ENCODE measurements around the gene SLC22A23.

SLC22A23 gene

DNA sequence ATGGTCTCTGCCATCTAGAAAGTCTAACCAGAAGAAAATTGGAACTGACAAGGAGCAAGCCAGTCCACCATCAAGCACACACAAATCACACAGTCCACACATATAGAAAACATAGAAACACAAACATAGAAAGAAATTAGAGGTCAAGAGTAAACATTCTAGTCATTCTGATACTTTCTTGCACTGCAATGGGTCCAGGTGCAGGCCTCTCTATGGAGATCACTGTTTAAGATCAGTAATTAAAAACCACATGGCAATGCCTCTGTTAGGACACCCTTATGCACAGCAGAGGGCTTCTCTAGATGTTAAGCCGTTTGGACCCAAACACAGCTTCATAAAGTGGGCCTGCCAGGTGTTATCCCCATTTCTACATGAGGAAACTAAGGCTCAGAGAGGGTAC, 42.8 kb upstream of the SLC22A23 start:
- TF ChIP-seq ZNF274 (IDR thresholded peaks at IDR 0.05; ENCODE audit: low read depth, low read length): no peak
- no peak for TF ChIP-seq YY1 (IDR thresholded peaks at IDR 0.05; ENCODE audit: insufficient read depth, insufficient read length)
- no peak for TF ChIP-seq SUZ12 (IDR thresholded peaks at IDR 0.05; ENCODE audit: extremely low read depth, insufficient read depth, insufficient read length)
- no peak overlapping the region for H3K4me3 ChIP-seq (ENCODE audit: insufficient read length, low read depth)
- no peaks in the 10 kb centered on the region for H3K4me1 ChIP-seq (ENCODE audit: insufficient read depth, insufficient read length)
- no peak overlapping the region for H3K9ac ChIP-seq (ENCODE audit: insufficient read length, low read depth)
- H3K9me3 ChIP-seq (ENCODE audit: insufficient read depth, low read length): no peaks in the 10 kb centered on the region
- DNase-seq (ENCODE audit: low read depth, low spot score): no peak
- no peaks in the 10 kb centered on the region for H3K27me3 ChIP-seq (ENCODE audit: insufficient read depth, insufficient read length)
- H3K36me3 ChIP-seq (ENCODE audit: insufficient read depth, insufficient read length, low read length): no peaks in the 10 kb centered on the region

DNA sequence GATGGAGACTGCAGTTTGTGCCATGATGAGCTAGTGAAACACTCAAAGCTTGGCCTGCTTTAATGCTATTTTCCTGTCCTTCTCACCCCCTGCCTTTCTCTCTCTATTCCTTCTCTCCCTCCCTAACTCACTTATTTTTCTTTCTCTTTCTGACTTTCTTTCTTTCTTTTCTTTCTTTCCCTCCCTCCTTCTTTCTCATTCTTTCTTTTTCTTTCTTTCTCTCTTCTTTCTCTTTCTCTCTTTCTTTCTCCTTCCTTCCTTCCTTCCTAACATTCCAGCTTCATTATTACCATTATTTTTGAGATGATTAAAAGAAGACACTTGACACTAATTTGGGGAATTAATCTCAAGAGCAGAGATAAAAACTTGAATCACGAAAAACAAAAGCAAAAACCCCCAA, 39.5 kb upstream of the SLC22A23 start:
- no peak for TF ChIP-seq SUZ12 (IDR thresholded peaks at IDR 0.05; ENCODE audit: extremely low read depth, insufficient read depth, insufficient read length)
- no peak for TF ChIP-seq ZNF274 (IDR thresholded peaks at IDR 0.05; ENCODE audit: low read depth, low read length)
- no peak for TF ChIP-seq YY1 (IDR thresholded peaks at IDR 0.05; ENCODE audit: insufficient read depth, insufficient read length)

DNA sequence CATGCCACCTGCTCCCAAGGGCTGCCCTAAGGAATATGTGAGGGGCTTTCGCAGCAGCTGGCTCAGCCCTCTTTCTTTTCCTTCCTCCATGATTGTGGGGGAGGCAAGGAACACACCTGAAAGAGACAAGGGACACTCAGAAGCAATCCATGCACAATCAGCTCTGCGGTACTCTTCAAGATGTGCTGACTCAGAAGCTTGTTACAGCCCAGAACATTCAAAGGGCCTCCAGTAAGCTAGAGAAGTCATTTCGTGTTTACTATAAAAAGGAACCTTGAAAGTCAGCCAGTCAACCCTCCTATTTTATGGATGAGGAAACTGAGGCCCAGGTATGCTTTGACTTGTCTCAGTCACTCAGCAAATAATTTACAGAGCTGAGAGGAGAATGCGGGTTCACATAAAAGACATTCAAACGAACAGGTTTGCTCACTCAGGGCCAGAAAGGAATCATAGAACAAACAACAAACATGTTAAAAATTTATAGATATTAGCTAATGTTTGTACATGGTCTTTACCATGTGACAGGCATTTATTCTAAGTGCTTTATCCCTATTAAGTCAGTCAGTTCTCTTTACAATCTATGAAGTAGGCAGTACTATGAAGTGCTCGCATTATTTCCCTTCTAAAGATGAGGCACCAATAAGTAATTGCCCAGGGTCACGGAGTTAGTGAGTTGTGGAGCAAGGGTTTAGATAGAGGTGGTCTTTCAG, 37.7 kb upstream of the SLC22A23 start:
- no peak for DNase-seq (ENCODE audit: low read depth, low spot score)
- H3K4me3 ChIP-seq (ENCODE audit: insufficient read length, low read depth): no peak overlapping the region
- no peaks in the 10 kb centered on the region for H3K4me1 ChIP-seq (ENCODE audit: insufficient read depth, insufficient read length)
- no peaks in the 10 kb centered on the region for H3K36me3 ChIP-seq (ENCODE audit: insufficient read depth, insufficient read length, low read length)
- H3K9ac ChIP-seq (ENCODE audit: insufficient read length, low read depth): no peak overlapping the region
- no peaks in the 10 kb centered on the region for H3K27me3 ChIP-seq (ENCODE audit: insufficient read depth, insufficient read length)
- no peaks in the 10 kb centered on the region for H3K9me3 ChIP-seq (ENCODE audit: insufficient read depth, low read length)
- TF ChIP-seq ZNF274 (IDR thresholded peaks at IDR 0.05; ENCODE audit: low read depth, low read length) (no peak), YY1 (IDR thresholded peaks at IDR 0.05; ENCODE audit: insufficient read depth, insufficient read length) (no peak), SUZ12 (IDR thresholded peaks at IDR 0.05; ENCODE audit: extremely low read depth, insufficient read depth, insufficient read length) (no peak)

More for the DNA sequence above, 39.5 kb upstream of the SLC22A23 start:
- no peaks in the 10 kb centered on the region for H3K36me3 ChIP-seq (ENCODE audit: insufficient read depth, insufficient read length, low read length)
- DNase-seq (ENCODE audit: low read depth, low spot score): no peak
- no peak overlapping the region for H3K9ac ChIP-seq (ENCODE audit: insufficient read length, low read depth)
- H3K27me3 ChIP-seq (ENCODE audit: insufficient read depth, insufficient read length): no peaks in the 10 kb centered on the region
- H3K9me3 ChIP-seq (ENCODE audit: insufficient read depth, low read length): no peaks in the 10 kb centered on the region
- no peaks in the 10 kb centered on the region for H3K4me1 ChIP-seq (ENCODE audit: insufficient read depth, insufficient read length)
- H3K4me3 ChIP-seq (ENCODE audit: insufficient read length, low read depth): no peak overlapping the region

DNA sequence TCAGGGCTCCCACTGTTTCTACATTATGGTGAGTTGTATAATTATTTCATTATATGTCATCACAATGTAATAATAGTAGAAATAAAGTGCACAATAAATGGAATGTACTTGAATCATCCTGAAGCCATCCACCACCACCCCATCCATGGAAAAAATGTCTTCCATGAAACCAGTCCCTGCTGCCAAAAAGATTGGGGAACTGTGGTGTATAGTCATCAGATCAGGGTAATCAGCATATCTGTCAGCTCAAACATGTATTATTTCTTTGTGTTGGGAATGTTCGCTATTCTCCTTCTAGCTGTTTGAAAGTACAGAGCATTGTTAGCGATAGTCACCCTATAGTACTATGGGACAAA, 33.8 kb upstream of the SLC22A23 start:
- Histone ChIP-seq H3K9ac (ENCODE audit: insufficient read length, low read depth) (no peak overlapping the region), H3K4me1 (ENCODE audit: insufficient read depth, insufficient read length) (no peaks in the 10 kb centered on the region), H3K9me3 (ENCODE audit: insufficient read depth, low read length) (0 out of 2 replicates have a peak, but pooled peaks cover under 1% of the 10 kb centered on the region), H3K36me3 (ENCODE audit: insufficient read depth, insufficient read length, low read length) (no peaks in the 10 kb centered on the region), H3K27me3 (ENCODE audit: insufficient read depth, insufficient read length) (no peaks in the 10 kb centered on the region), H3K4me3 (ENCODE audit: insufficient read length, low read depth) (no peak overlapping the region)
- no peak for DNase-seq (ENCODE audit: low read depth, low spot score)
- TF ChIP-seq YY1 (IDR thresholded peaks at IDR 0.05; ENCODE audit: insufficient read depth, insufficient read length) (no peak), SUZ12 (IDR thresholded peaks at IDR 0.05; ENCODE audit: extremely low read depth, insufficient read depth, insufficient read length) (no peak), ZNF274 (IDR thresholded peaks at IDR 0.05; ENCODE audit: low read depth, low read length) (no peak)

DNA sequence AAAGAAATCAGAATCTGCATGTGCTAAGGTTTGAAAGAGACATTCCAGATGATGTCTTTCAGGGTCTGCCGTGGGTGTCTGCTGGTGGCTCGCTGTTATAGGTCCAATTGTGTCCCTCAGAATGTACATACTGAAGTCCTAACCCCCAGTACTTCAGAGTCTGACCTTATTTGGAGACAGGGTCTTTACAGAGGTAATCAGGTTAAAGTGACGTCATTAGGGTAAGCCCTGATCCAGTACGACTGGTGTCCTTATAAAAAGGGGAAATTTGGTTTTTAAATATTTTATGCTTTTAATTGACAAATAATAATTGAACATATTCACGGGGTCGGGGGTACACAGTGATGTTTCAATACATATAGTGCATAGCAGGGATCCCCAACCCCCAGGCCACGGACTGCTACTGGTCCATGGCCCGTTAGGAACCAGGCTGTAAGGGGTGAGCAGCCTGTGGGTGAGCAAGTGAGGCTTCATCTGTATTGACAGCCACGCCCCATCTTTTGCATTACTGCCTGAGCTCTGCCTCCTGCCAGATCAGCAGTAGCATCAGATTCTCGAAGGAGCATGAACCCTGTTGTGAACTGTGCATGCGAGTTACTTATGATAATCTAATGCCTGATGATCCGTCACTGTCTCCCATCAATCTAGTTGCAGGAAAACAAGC, 33.2 kb upstream of the SLC22A23 start:
- Histone ChIP-seq H3K36me3 (ENCODE audit: insufficient read depth, insufficient read length, low read length) (no peaks in the 10 kb centered on the region), H3K9ac (ENCODE audit: insufficient read length, low read depth) (no peak overlapping the region), H3K27me3 (ENCODE audit: insufficient read depth, insufficient read length) (no peaks in the 10 kb centered on the region), H3K9me3 (ENCODE audit: insufficient read depth, low read length) (peaks cover 6% of the 10 kb centered on the region), H3K4me1 (ENCODE audit: insufficient read depth, insufficient read length) (no peaks in the 10 kb centered on the region), H3K4me3 (ENCODE audit: insufficient read length, low read depth) (no peak overlapping the region)
- TF ChIP-seq SUZ12 (IDR thresholded peaks at IDR 0.05; ENCODE audit: extremely low read depth, insufficient read depth, insufficient read length): no peak
- TF ChIP-seq ZNF274 (IDR thresholded peaks at IDR 0.05; ENCODE audit: low read depth, low read length): no peak
- no peak for DNase-seq (ENCODE audit: low read depth, low spot score)

DNA sequence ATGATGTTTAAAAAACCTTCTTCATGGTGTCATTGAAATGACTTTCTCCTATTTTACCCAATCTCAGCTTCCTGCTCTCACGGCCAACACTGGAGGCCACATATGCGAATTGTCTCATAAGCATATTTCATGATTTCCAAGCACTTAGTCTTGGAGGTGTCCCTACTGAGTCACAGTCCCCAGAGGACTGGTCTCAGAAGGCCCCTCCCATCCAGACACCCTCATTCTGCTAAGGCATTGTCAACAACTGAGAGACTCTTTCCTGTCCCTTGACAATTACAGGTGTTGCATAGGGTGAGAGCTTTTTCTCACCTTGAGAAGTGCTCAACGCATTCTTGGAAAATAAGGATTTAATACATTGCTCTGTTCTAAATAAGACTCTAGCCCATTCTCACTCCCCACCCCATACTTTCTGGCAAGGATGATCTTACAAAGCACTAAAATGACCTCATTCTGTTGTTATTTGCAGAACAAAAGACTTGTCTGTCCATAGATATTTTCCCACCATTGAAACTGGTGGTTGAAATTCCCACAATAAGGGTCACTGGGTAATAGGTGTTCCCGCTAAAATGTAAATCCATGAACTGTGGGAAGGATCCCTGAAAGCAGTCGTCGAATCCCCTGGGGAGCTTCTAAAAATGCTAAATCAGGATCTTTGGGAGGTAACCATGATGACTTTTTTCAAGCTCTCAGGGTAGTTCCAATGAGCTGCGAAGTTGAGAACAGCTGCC, 32.3 kb upstream of the SLC22A23 start:
- Histone ChIP-seq H3K36me3 (ENCODE audit: insufficient read depth, insufficient read length, low read length) (no peaks in the 10 kb centered on the region), H3K9me3 (ENCODE audit: insufficient read depth, low read length) (peaks cover 14% of the 10 kb centered on the region), H3K27me3 (ENCODE audit: insufficient read depth, insufficient read length) (no peaks in the 10 kb centered on the region), H3K4me3 (ENCODE audit: insufficient read length, low read depth) (no peak overlapping the region), H3K9ac (ENCODE audit: insufficient read length, low read depth) (no peak overlapping the region), H3K4me1 (ENCODE audit: insufficient read depth, insufficient read length) (no peaks in the 10 kb centered on the region)
- DNase-seq (ENCODE audit: low read depth, low spot score): peak; percentile 84
- TF ChIP-seq YY1 (IDR thresholded peaks at IDR 0.05; ENCODE audit: insufficient read depth, insufficient read length) (no peak), SUZ12 (IDR thresholded peaks at IDR 0.05; ENCODE audit: extremely low read depth, insufficient read depth, insufficient read length) (no peak), ZNF274 (IDR thresholded peaks at IDR 0.05; ENCODE audit: low read depth, low read length) (no peak)

DNA sequence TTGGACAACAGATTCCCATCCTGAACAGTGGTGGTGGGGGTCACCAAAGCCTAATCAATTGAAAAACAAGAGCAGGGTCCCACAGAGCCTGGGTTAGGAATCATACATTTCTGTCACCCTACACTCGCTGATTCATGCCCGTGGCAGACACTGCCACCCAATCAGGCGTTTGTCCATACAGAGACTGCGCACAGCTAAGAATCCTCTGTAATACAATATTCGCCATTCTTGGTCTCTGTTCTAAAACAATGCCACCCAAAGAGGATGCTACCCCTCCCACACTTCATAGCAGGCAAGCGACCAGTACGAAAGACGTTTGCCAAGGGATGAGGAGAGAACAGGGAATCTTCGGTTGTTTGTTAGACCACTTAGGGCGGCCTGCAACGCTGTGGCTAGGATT, 28.1 kb upstream of the SLC22A23 start:
- TF ChIP-seq YY1 (IDR thresholded peaks at IDR 0.05; ENCODE audit: insufficient read depth, insufficient read length) (no peak), ZNF274 (IDR thresholded peaks at IDR 0.05; ENCODE audit: low read depth, low read length) (no peak), SUZ12 (IDR thresholded peaks at IDR 0.05; ENCODE audit: extremely low read depth, insufficient read depth, insufficient read length) (no peak)
- Histone ChIP-seq H3K4me3 (ENCODE audit: insufficient read length, low read depth) (no peak overlapping the region), H3K36me3 (ENCODE audit: insufficient read depth, insufficient read length, low read length) (no peaks in the 10 kb centered on the region), H3K4me1 (ENCODE audit: insufficient read depth, insufficient read length) (peaks cover 4% of the 10 kb centered on the region), H3K9ac (ENCODE audit: insufficient read length, low read depth) (no peak overlapping the region), H3K27me3 (ENCODE audit: insufficient read depth, insufficient read length) (peaks cover 4% of the 10 kb centered on the region), H3K9me3 (ENCODE audit: insufficient read depth, low read length) (peaks cover 14% of the 10 kb centered on the region)
- DNase-seq (ENCODE audit: low read depth, low spot score): no peak
